ENCODE measurements around the gene ORC2.
"Not testable (repeated sequence)": the region's sequence is repeated elsewhere in the genome, so short reads cannot be mapped to it uniquely, and the experiment has no call there.

The ORC2 gene

GRCh38 chr2:200963124-200963917, at the start of gene ORC2:
Gene ORC2 (minus strand): TSS chr2:200963660. CDS start chr2:200958123, 5,537 bp downstream.
- DNase-seq, result peak; percentile 65

GRCh38 chr2:201008296-201008829, 44.9 kb upstream of the ORC2 start:
- no peak for DNase-seq

- DNase-seq, result no peak
These were observed 44.1 kb upstream of the ORC2 start for GRCh38 chr2:201007584-201007998.

- DNase-seq, result no peak
These were observed 43.2 kb upstream of the ORC2 start for GRCh38 chr2:201006704-201007103.

- DNase-seq, result no peak
These were observed 40.9 kb upstream of the ORC2 start for GRCh38 chr2:201004370-201004769.

GRCh38 chr2:200993097-200993496, 29.6 kb upstream of the ORC2 start:
- DNase-seq, result no peak

GRCh38 chr2:200987137-200987536, 23.7 kb upstream of the ORC2 start:
- no peak for DNase-seq

GRCh38 chr2:200985799-200986198, 22.3 kb upstream of the ORC2 start:
- DNase-seq, result no peak

- DNase-seq, result no peak
These were observed 13.2 kb upstream of the ORC2 start for GRCh38 chr2:200976710-200977109.

- DNase-seq, result no peak
These were observed 12.2 kb upstream of the ORC2 start for GRCh38 chr2:200975672-200976071.

GRCh38 chr2:200970057-200970456, 6.6 kb upstream of the ORC2 start:
- not testable (repeated sequence) for DNase-seq

- no peak for DNase-seq
These were observed 5.3 kb upstream of the ORC2 start for GRCh38 chr2:200968735-200969134.

- DNase-seq, result no peak
These were observed 4.7 kb upstream of the ORC2 start for GRCh38 chr2:200968162-200968561.

- DNase-seq, result no peak
These were observed 3.3 kb upstream of the ORC2 start for GRCh38 chr2:200966770-200967169.

GRCh38 chr2:200964498-200964897, 1.0 kb upstream of the ORC2 start:
- DNase-seq, result no peak

- not testable (repeated sequence) for DNase-seq
These were observed 425 bp upstream of the ORC2 start for GRCh38 chr2:200963918-200964252.

- no peak for DNase-seq
These were observed 693 bp downstream of the ORC2 start for GRCh38 chr2:200962811-200963123.

- no peak for DNase-seq
These were observed 1.8 kb downstream of the ORC2 start for GRCh38 chr2:200961674-200962073.

GRCh38 chr2:200950378-200950777, 13.1 kb downstream of the ORC2 start:
- no peak for DNase-seq

GRCh38 chr2:200945395-200945729, 18.1 kb downstream of the ORC2 start:
- DNase-seq, result no peak

GRCh38 chr2:200944467-200945394, 18.7 kb downstream of the ORC2 start:
- no peak for DNase-seq

- DNase-seq, result no peak
These were observed 19.8 kb downstream of the ORC2 start for GRCh38 chr2:200943527-200944105.

- no peak for DNase-seq
These were observed 23.6 kb downstream of the ORC2 start for GRCh38 chr2:200939832-200940231.
